K562 (cell line): ENCODE results near the gene SPEG. TPM values are rescaled to one million over a fixed set of nuclear protein-coding genes. Genes with fewer than 3 reads are reported as not detected.

Experiments used
- E2F6 ChIP-seq, 2 experiments: IDR thresholded peaks; 2 replicates each; pipeline ENCODE4 v1.6.1; 2011; ENCODE audit warnings: borderline replicate concordance in 1 of 2, control low read depth in 1 of 2, low read depth in 1 of 2, low read length in 1 of 2, mild to moderate bottlenecking in 1 of 2, mixed read lengths in 1 of 2, moderate library complexity in 1 of 2; ENCODE audit not compliant: insufficient read depth in 1 of 2, insufficient read length in 1 of 2, poor library complexity in 1 of 2, severe bottlenecking in 1 of 2; ENCODE audit errors: extremely low read depth in 1 of 2
- ERF ChIP-seq: fragments of 450-650 bp; formaldehyde crosslinking; IDR thresholded peaks from 2 replicates; pipeline ENCODE4 v1.4.0; 2020; ENCODE audit warnings: mild to moderate bottlenecking, mixed read lengths
- JUNB ChIP-seq: fragments of 450-650 bp; formaldehyde crosslinking; conservative IDR thresholded peaks from 2 replicates; pipeline ENCODE4 v1.4.0; 2020; ENCODE audit warnings: mild to moderate bottlenecking
- MAFG ChIP-seq: fragments of 450-650 bp; conservative IDR thresholded peaks from 2 replicates; pipeline ENCODE4 v1.6.1; 2016; ENCODE audit warnings: missing genetic modification characterization, missing compliant biosample characterization
- MEF2D ChIP-seq: conservative IDR thresholded peaks from 2 replicates; pipeline ENCODE4 v1.6.1; 2016; ENCODE audit warnings: low read depth, missing genetic modification characterization, missing compliant biosample characterization
- NFATC3 ChIP-seq: fragments of 450-650 bp; IDR thresholded peaks from 2 replicates; pipeline ENCODE4 v1.6.1; 2017; ENCODE audit warnings: mild to moderate bottlenecking
- OTX1 ChIP-seq: fragments of 450-650 bp; formaldehyde crosslinking; IDR thresholded peaks from 2 replicates; pipeline ENCODE4 v1.4.0; 2022; ENCODE audit warnings: mild to moderate bottlenecking
- PRMT5 ChIP-seq: sonication (generic); formaldehyde crosslinking; IDR thresholded peaks from 2 replicates; pipeline ENCODE4 v1.5.0; 2020; ENCODE audit warnings: missing genetic modification reagents
- PRPF4 ChIP-seq: fragments of 200-400 bp; formaldehyde crosslinking; IDR thresholded peaks from one replicate; pipeline ENCODE4 v1.6.1; 2017; ENCODE audit warnings: low read length, low read depth, mild to moderate bottlenecking; ENCODE audit not compliant: insufficient read depth, poor library complexity, severe bottlenecking
- RCOR1 ChIP-seq, 2 experiments: IDR thresholded peaks; 2 replicates each; pipeline ENCODE4 v1.6.1; 2012; ENCODE audit warnings: low read depth in 2 of 2, low read length in 2 of 2, borderline replicate concordance in 1 of 2, improper control_type of control experiment in 1 of 2
- YY1 ChIP-seq, 3 experiments: IDR thresholded peaks; 2 replicates each; pipeline ENCODE4 v1.6.1; 2011; ENCODE audit warnings: low read length in 2 of 3, mild to moderate bottlenecking in 2 of 3, moderate library complexity in 2 of 3, borderline replicate concordance in 1 of 3, control low read depth in 1 of 3, low read depth in 1 of 3; ENCODE audit not compliant: insufficient read depth in 3 of 3, insufficient replicate concordance in 2 of 3, control insufficient read depth in 1 of 3, insufficient read length in 1 of 3; ENCODE audit errors: extremely low read depth in 1 of 3
- ZBTB12 ChIP-seq: fragments of 250-450 bp; sonication (Bioruptor Pico); IDR thresholded peaks from 2 replicates; pipeline ENCODE4 v1.4.0; 2020
- ZNF318 ChIP-seq, 2 experiments: fragments of 450-650 bp; IDR thresholded peaks; 2 replicates each; pipeline ENCODE4 v1.6.1; 2016; ENCODE audit warnings: mild to moderate bottlenecking in 2 of 2, borderline replicate concordance in 1 of 2, low read depth in 1 of 2, moderate library complexity in 1 of 2
- ZSCAN29 ChIP-seq: fragments of 450-650 bp; IDR thresholded peaks from 2 replicates; pipeline ENCODE4 v1.6.1; 2017
- polyA plus RNA-seq, 8 experiments: library from polyadenylated mRNA; depleted of rRNA in 4 of 8; stranded (reverse) in 5 of 8; unstranded in 3 of 8; fragments of >200 nt; fragmentation: Nextera tagmentation in 2 of 8; fragmentation: Illumina TruSeq in 1 of 8; extraction: Ambion mirVana in 2 of 8; extraction: Trizol in 1 of 8; gene quantifications; 2 replicates each; pipeline versions ENCODE4 v1.2.1 to v1.2.3, GENCODE V29; 2011 to 2014; ENCODE audit warnings: inconsistent platforms in 1 of 8, missing spikeins in 1 of 8
- total RNA-seq, 7 experiments: library from RNA; depleted of rRNA in 6 of 7; stranded (reverse); fragments of >200 nt in 6 of 7; fragmentation: Illumina TruSeq in 2 of 7; extraction: Trizol in 2 of 7; gene quantifications; 2 replicates each; pipeline versions ENCODE4 v1.2.1 to v1.2.3, GENCODE V29; 2011 to 2021; ENCODE audit warnings: low replicate concordance in 1 of 7

Gene SPEG
- total and polyA plus RNA-seq, 9 of the 15 experiments (the other 6 are each of a cell fraction or from before 2014, with no cell fraction given): 0.49 to 8.7 (median 3.0) TPM

GRCh38 chr2:219514196-219514761 is 79.6 kb downstream of the SPEG start, which contains the start of gene ASIC4 (continued):
- TF ChIP-seq ZNF318 (IDR thresholded peaks at IDR 0.05; ENCODE audit: borderline replicate concordance in 1 of 2, low read depth in 1 of 2): peak in 1 of 2 experiments; percentile 78; a peak in 1 of 4 replicates
- no peak for TF ChIP-seq PRPF4
- peak; percentile 55; the same call in 1 of the 2 replicates for TF ChIP-seq OTX1 (CRISPR knock-in tag)
- TF ChIP-seq MEF2D (tag): peak; percentile 67
- TF ChIP-seq ZSCAN29: no peak
- TF ChIP-seq PRMT5: no peak
- peak in 1 of 3 experiments; percentile 44 for TF ChIP-seq YY1 (IDR thresholded peaks at IDR 0.05; ENCODE audit: borderline replicate concordance in 1 of 3, control insufficient read depth in 1 of 3, extremely low read depth in 1 of 3, insufficient read depth in 3 of 3, insufficient read length in 1 of 3, insufficient replicate concordance in 2 of 3, low read depth in 1 of 3, low read length in 2 of 3)
- TF ChIP-seq E2F6 (IDR thresholded peaks at IDR 0.05; ENCODE audit: borderline replicate concordance in 1 of 2, extremely low read depth in 1 of 2, insufficient read depth in 1 of 2, insufficient read length in 1 of 2, low read depth in 1 of 2, low read length in 1 of 2, poor library complexity in 1 of 2, severe bottlenecking in 1 of 2): peak; percentile 81 to 91
- peak; percentile 57; the same call in 1 of the 2 replicates for TF ChIP-seq ERF (CRISPR knock-in tag)
- peak; percentile 45 to 92; a peak in 2 of 4 replicates for TF ChIP-seq RCOR1 (IDR thresholded peaks at IDR 0.05; ENCODE audit: borderline replicate concordance in 1 of 2, low read depth in 2 of 2, low read length in 2 of 2)
- peak; percentile 37; the same call in 1 of the 2 replicates for TF ChIP-seq ZBTB12
- no peak for TF ChIP-seq NFATC3
- TF ChIP-seq JUNB (CRISPR knock-in tag): no peak
- TF ChIP-seq MAFG: no peak
